Inflammatory macrophage (primary cell): ENCODE results near the gene DGKI.

Experiments
- DNase-seq, 2 donors: peaks; one replicate each; pipeline ENCODE4 v3.0.0-alpha.2; 2020 to 2022

Gene DGKI

DNA sequence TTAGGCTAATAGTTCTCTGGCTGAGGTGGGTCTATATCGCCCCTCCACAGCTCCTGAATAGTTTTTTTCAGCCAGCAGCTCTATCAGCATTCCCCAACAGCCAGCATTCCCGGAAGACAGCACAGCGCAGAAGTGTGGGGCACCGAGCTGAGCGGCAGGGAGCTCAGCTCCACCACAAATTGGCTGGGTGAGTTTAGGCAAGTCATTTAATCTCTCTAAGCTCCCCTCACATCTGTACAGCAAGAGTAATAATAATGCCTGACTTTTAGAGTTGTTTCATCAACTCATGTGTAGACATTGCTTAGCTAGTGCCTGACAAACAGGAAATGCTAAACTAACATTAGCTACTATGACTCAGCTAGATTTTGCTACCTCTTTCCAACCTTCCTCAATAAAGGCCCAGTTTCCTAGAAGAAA is 255.3 kb downstream of the DGKI start:
- DNase-seq: peak; percentile 59 to 77

DNA sequence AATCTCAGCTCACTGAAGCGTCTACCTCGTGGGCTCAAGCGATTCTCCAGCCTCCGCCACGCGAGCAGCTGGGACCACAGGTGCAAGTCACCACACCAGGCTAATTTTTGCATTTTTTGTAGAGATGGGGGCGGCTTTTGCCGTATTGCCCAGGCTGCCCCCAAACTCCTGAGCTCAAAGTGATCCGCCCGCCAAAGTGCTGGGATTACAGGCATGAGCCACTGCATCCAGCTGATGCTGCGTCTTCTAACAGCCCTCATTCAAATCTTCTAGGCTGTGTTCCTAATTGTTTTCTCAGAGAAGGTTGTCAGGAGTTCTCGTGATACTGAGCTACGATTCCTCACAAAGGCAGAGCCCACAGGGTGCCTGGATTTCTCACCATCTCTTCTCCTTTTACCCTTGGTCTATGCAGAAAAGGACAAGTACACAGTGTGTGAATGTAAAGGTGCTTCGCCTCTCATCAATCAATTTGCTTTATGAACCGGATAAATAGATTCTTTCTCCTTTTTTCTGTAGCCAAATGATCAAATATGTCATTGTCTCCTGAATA is 255.9 kb downstream of the DGKI start:
- no peak for DNase-seq

DNA sequence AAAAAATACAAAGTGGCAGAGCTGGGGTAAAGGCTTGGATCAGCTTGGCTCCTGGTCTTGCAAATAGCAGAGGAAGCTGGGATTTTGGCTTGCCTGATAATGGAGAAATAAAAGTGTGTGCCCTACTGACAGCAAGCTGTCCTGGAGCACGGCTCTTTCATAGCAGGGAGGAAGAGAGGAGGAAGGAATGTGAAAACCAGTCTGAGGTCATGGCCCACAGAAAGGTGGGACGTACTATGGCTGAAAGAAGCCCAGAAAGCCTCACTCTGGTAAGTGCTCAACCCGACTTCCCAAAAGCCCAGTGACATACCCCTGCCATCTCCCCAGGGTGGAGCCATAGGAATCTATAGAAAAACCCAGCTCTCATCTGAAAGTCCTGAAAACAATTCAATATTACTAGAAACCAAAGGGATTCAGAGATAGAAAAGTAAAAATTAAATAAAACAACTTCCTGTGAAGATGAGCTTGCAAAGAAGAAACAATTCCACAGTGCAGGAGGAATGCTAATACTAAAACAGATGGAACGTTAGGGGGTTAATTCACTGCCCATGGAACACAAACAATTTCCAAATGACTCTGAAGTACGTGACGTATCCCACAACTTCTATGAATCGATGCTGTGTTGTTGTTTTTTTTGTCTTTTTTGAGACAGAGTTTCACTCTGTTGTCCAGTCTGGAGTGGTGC is 256.6 kb downstream of the DGKI start:
- no peak for DNase-seq

DNA sequence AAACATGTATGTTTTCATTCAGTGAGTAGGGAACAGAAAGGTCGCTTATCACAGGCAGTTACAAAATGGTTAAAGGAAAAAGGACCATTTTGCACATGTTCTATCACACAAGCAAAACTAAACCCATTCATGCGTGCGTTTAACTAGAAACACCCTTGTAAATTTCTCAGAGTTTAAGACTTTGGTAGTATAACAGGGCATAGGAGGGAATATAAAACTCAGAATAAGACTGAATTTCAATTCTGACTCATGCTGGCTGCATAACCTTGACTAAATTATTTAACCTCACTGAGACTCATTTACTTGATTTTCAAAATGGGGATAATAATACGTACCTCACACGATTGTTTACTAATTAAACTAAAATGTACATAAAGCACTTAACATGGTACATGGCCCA is 259.4 kb downstream of the DGKI start:
- no peak for DNase-seq

DNA sequence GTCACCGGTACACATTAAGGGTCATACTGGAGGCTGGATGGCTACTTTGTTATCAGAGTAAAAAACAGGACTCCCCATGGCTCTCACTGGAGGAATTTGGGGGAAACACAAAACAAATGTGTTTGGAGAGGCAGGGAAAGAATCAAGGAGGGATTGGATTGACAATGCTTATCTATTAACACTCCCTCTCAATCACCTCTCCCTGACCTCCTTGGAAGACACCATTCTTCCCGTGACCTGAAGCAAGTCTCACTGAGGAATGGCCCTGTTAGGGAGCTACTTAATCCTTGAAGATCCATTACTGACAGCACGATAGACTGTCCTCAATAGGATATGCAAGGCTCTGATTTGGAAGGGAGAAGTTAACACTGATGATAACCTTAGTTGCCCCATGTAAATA is 261.2 kb downstream of the DGKI start:
- no peak for DNase-seq

DNA sequence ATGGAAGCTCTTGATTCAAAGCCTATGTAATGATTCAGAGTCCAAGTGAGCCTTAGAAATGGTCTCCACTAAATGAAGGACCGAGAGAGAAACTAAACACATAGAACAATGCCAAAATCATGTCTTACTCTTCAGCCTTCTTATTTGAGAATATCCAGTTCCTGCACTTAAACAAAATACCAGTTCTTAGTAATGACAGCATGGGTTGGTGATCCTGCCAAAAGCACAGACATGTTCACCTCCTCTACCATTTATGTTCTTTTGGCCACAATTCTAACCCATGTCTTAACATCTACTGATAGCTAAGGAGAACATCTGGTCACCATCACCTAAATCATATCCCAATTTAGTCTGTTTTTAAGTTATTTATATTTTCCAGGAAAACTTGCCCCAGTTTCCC is 263.6 kb downstream of the DGKI start:
- no peak for DNase-seq

DNA sequence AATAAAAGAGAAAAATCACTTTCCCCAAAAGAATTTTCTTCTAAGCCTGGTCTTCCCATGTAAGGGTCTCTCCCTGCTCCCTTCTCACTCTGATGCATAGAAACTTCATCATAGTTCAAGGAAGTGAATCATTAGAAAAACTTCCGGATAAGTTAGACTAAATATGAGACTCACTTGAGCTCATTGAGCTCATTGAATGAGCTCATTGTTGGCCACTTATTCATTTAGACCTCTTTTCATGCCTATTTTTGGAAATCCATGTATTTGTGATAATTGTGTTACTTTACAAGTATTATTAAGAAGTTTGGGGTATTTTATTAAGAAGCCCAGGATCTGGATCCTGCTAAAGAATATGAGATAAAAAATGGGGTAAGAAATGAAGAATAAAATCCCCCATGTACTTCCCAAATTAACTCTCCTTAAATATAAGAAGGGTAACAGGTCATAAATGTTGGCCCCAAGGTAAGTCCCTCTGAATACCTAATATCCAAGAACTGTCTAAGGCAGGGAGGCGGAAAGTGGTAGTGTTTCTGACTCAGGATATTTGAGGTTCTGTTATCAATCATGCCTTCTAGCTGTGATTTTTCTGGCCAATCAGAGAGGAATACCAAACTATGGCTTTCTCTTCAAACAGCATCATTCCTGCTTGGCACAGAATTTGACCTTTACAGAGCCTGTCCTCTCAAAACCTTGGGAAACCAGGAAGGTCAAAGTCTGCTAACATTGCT is 266.7 kb downstream of the DGKI start:
- DNase-seq: no peak

DNA sequence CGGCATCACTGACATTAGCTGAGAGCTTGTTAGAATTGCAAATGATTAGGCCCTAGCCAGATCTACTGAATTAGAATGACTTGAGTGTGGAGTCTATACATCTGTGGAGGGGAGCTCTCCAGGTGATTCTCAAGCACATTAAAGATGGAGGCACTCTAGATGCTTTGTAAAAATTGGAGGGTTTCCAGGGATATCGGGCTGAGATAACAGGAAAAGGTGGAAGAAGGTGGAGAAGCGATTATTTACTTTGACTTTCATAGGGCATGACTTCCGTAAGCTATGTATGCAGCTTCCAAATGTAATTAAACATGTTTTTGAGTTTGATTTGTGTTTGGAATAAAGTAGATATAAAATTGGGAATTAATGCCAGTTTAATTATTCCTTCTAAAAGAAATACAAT is 268.2 kb downstream of the DGKI start:
- no peak for DNase-seq

DNA sequence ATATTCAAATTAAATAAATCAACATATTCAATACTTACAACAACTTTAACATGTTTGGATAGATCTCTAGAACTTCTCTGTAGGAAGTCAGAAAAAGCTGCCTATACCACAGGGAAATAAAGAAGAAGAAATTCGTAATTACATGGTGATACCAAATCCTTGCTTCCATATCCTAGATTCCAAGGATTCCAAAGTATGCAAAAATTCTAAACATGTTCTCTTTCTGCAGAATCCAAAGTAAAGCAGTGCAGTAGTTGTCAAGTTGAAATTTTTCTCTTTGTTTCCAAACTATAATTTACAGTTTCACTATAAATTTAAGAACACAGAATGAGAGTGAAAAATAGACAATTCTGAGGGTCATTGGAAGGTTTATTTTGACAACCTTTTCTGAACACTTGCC is 269.6 kb downstream of the DGKI start:
- DNase-seq: no peak

DNA sequence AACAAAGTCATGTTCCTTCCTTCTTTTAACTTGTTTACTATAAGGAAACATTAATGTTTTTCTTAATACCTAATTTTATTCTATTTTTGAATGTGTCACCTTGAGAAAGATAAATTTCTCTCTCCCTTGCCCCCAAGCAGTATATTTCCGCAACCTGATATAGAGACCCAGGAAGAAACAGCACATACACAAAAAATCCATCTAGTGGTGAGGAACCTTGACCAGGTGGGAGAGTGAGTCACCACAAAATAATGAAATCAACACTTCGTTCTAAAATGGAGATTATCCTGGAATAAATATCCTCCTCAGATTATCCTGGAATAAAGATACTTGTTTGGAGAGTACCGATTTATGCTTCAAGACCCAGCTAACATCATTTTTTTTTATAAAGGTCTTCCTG is 270.3 kb downstream of the DGKI start:
- DNase-seq: no peak

DNA sequence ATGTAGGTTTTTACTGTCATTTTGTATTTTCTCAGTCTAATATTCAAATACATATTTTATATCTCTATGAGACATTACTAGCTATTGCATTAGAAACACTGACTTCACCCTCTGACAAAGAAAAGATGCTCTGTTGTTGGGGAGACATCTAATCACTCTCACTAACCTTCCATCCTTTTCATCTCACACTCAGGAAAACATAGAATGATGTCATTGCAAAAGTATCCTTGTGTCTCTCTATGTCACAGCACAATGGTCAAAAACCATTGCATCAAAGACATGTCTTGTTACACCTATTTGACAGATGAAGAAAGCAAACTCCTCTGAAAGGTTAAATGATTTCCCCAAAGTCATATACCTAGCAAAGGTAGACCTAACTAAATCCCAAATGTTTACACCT is 272.0 kb downstream of the DGKI start:
- DNase-seq: no peak

DNA sequence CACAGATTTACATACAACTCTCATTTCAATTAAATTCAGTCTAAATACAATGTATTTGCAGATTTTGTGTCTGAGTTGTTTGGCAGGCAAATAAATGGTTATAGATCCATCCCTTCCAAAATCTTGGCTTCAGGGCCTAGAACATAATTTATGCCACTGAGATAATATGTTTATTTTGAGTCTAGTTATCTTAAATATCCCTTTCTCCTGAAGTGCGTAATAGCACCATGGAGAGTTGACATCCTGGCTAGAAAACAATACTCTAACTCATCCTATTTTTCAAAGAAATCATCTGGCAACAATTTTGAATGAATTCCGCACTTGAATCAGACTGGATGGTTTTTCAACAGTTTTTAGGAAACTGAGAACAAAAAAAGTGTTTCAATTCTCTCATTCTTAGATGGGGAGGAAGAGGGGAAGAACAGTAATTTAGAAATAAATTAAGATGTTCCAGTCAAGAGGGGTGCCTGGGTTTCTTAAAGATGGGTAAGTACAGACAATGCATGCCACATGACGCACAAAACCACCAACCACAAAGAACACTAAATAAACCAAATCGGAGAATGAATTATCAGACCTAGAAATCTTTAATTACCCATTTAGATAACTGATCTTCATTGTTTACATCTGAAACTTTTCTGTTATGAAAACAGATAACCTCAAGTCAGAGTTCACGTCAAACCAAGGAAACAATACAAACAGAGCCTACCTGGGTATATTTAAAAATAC is 274.6 kb downstream of the DGKI start:
- no peak for DNase-seq

DNA sequence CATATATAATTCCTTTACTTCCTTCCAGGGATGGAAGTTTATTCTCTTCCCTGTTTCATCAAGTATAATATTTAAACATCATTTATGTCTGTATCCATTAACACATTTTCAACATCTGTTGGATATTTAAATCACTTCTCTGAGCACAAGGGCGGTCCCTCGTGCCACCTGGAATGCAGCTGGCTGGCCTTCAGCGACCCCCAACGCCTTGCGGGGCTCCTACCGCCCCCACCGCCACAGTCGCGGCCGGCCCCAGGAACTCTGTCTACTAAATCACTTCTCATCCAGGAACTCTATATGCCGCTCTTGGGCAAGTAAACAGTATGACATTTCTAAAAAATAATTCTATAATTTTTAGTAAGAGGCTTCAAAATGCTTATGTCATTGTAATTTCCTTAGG is 282.1 kb downstream of the DGKI start:
- no peak for DNase-seq

DNA sequence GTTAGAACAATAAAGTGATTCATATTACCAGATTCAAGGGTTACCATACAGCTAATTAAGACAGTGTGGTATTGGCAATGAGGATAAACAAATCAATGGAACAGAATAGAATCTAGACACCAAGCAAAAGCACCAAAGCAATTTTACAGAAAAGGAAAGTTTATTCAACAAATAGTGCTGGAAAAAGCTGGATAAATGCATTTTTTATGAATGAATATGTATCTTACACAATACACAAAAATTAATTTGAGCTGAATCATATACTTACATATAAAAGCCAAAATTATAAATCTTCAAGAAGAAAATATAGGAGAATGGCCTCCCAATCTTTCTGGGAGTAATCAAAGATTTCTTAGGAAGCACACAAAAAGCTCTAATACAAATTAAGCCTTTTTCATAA is 282.8 kb downstream of the DGKI start:
- no peak for DNase-seq

DNA sequence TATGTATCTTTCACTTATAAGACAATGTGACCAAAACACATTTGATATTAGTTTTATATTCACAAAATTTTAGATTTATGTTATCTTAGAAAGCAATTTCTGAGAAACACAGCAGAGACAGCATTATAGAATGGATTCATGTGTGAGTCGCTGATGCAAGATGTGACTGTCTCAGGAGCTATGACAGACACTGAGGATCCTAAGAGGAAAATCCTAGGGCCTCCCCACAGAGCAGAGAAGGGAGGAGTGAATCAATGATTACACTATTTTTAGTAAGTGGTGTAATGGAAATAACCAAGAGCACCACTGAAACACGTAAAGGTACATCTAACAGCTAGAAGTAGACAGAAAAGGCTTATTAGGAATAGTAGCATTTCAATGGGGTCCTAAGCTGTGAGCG is 299.3 kb downstream of the DGKI start:
- no peak for DNase-seq

DNA sequence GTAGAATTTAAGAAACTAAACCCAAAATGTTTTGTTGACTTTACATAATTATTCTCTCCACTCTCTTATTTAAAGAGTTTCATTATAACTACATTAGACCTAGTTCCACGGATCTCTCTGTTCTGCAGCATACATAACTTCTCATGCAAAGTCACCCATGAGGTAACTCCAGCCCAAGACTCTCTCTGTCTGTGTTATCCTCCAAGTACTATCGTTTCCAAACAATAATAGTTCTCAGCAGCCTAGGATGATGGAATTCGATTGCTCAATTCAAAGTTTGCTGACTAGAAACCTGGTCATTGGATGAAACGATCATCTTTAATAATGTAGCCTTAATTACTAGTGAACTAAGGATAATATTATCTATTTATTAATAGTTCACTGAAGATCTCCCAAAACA is 300.1 kb downstream of the DGKI start:
- DNase-seq: no peak

DNA sequence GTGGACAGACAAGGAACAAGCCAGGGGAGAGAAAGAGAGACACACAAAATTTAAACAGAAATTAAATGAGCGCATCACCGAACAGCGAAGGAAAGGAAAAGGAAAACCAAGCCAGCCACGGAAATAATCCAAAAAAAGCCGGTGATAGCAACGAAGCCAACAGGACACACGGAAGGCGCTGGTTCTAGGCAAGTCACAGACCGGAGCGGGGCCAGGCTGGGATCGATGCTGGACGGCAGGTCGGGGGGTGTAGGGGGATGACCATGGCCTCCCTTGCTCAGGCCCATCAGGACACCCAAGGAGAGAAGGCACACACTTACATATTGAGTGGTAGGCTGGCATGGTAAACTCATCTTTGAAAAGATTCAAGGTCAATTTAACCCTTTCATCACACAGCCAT is 300.8 kb downstream of the DGKI start:
- DNase-seq: no peak

DNA sequence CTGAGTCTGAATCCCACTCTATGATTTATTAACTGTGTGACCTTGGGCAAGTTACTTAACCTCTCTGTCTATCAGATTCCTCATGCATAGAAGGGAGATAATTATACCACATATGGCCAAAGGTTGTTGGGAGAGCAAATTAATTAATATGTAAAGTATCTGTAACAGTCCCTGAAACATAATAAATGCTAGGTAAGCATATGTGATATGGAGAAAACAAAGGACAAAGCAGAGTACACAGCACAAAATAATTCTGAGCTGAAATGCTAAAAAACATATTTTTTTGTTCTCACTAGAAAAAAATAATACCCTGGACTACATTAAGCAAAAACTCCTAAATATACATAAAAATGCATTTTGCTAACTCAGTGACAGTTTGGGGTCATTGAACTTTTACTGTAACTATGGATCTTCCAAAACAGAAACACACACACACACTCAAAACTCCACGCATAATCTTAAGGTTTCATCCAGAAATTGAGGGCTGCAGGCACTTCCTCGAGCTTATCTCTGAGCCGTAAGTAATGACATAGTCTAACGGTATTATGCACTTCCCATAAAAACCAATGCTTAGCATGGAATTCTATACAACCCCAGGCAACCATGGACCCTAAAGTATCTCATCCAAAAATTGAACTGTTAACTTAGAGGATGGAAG is 301.6 kb downstream of the DGKI start:
- no peak for DNase-seq

DNA sequence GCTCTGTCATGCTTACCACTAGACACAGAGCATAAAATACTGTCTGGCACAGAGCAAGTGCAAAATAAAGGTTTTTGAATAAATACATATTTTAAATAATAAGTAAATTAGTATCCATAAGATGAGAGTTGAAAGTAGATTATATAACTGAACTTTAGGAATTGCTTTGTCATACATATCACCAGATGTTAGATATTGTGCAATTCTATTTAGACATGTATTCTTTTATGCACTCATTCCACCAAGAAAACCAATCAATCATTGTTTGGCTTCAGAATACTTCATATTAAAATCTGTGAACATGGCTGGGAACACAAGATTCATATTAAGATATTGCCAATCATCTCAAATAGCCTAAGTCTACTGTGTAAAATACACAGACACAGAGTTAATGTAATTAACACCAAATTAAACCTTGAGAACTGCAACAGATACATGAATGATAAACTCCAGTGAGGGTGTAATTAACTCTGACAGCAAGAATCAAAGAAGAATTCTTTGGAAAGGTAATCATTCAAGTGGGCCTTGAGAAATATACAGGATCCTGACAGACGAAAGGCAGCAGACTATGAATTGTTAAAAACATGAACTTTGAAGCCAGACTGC is 302.2 kb downstream of the DGKI start:
- DNase-seq: no peak

DNA sequence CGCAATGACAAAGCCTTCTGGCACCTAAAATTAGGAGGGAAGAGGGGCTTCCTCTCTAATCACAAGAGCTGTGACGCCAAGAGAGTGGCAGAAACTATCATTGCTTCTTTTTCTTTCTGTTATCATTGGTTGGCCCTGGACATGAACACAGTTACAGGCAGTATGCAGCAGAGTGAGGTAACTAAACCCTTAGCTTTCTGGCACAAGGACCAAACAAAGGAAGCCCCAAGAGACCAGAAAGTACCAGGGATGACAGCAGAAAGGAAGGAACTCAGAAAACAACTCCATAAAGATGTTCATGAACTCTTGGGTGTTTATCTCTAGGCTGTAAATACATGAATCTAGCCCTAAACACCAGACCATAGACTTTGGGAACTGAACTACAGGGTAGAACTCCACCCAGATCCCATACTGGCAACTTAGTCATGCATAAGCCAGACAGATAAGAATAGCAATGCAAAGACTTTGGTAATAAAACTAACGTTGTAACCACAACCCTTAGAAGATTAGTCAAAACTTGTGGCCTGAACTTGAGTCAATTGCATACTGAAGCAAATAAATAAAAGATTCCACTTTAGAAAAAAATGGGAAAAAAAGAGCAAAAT is 307.6 kb downstream of the DGKI start:
- no peak for DNase-seq

DNA sequence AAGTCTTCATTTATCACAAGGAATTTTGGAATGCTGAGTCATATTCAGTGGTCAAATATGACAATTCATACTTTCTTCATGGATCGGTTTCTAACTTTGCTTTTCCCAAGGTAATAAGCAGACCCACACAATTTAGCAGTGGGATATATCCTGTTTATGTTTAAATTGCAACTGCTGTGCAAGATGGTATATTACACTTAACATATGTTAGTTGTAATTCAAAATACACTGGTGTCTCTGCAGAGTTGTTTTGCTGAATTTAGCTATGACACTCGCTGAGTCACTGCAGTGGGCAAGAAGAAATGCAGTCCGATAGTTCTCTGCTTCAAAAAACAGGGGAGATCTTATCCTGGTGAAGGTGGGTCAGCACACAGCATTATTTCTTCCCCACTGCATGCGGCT is 308.4 kb downstream of the DGKI start:
- DNase-seq: no peak

DNA sequence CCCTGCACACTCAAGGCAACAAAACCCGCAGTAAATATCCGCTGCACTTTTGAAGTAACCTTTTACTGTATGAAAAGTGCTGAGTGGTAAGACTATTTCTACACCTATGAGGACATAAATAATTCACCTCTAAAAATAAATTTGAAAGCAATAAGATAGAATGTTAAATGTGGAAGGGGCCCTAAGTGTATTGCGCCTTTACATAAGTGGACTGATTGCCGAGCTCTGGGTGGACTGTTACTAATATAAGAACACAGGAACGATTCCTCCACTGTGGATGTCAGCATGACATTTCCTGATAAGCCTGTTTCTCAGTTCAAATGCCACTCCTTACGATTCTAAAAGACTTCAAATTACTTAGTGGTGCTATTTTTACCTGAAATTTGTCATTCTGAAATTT is 311.2 kb downstream of the DGKI start:
- DNase-seq: no peak
